ENCODE results near the gene STK10.

The STK10 gene

DNA sequence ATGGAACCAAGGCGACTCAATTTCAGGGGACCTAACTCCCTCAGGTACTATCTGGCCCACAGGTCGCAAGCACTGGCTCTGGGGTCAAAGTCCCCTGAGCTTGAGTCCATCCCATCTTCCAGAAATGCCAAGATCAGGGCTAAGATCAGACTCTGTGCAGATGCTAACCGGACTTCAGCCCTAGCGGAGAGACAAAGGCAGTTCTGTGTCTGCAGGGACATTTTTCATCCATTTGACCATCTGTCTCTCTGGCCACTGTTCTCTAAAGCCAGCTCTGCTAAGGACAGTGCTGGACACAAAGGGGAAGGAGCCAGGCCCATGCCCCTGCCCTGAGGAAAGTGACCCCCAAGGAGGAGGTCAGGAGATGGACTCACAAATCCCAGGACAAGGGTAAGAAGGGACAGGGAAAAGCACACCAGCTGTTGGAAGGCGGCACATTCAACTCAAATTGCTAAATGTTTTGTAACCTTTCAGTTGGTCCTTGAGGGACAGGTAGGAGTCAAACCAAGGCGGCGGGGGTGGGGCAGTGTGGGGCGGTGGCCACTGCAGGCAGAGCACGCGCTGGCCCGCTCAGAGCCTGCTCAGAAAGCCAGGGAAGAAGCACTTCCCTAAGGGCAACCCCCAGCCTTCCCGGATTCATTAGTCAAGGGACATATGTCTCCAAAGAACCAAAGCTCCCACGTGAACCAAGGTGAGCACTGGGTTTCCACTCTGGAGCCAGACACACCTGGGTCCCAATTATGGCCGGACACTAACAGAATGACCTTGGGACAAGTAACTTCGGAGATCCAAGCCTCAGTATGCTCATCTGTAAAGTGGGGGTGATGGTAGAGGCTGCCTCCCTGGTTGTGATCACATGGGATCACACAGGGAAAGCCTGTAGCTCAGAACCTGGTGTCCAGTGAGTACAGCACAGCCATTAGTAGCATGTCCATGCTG, 42.8 kb downstream of the STK10 start:
- TF ChIP-seq EZH2 (IDR thresholded peaks at IDR 0.05; ENCODE audit: borderline replicate concordance, low read depth, low read length, severe bottlenecking): no peak
- TF ChIP-seq, protein P1, sequence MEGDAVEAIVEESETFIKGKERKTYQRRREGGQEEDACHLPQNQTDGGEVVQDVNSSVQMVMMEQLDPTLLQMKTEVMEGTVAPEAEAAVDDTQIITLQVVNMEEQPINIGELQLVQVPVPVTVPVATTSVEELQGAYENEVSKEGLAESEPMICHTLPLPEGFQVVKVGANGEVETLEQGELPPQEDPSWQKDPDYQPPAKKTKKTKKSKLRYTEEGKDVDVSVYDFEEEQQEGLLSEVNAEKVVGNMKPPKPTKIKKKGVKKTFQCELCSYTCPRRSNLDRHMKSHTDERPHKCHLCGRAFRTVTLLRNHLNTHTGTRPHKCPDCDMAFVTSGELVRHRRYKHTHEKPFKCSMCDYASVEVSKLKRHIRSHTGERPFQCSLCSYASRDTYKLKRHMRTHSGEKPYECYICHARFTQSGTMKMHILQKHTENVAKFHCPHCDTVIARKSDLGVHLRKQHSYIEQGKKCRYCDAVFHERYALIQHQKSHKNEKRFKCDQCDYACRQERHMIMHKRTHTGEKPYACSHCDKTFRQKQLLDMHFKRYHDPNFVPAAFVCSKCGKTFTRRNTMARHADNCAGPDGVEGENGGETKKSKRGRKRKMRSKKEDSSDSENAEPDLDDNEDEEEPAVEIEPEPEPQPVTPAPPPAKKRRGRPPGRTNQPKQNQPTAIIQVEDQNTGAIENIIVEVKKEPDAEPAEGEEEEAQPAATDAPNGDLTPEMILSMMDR (IDR thresholded peaks at IDR 0.05; ENCODE audit: borderline replicate concordance, extremely low read depth, low read length, poor library complexity, severe bottlenecking): no peak
- DNase-seq (no peak), ATAC-seq (ENCODE audit: insufficient read depth, low read depth) (no peak)
- Histone ChIP-seq H3K9me3 (ENCODE audit: insufficient read depth, low read length, severe bottlenecking) (no peaks in the 10 kb centered on the region), H3K4me3 (ENCODE audit: low read depth in 1 of 2, low read length in 2 of 2) (no peak overlapping the region), H3K4me2 (ENCODE audit: insufficient read depth, low read length) (no peak overlapping the region), H3K9ac (ENCODE audit: low read depth, low read length) (no peak overlapping the region), H4K20me1 (ENCODE audit: insufficient read depth, low read length) (peaks cover 29% of the 10 kb centered on the region), H3K79me2 (ENCODE audit: insufficient read depth, low read length) (peaks cover 16% of the 10 kb centered on the region), H3K27me3 (ENCODE audit: insufficient read depth, low read length, poor library complexity) (no peaks in the 10 kb centered on the region), H3K36me3 (ENCODE audit: insufficient read depth, low read length) (peaks cover 27% of the 10 kb centered on the region), H3K27ac (ENCODE audit: low read length) (no peak overlapping the region), H3K4me1 (ENCODE audit: insufficient read depth, low read length) (no peaks in the 10 kb centered on the region), H2AFZ (ENCODE audit: low read depth, low read length) (no peak overlapping the region)

DNA sequence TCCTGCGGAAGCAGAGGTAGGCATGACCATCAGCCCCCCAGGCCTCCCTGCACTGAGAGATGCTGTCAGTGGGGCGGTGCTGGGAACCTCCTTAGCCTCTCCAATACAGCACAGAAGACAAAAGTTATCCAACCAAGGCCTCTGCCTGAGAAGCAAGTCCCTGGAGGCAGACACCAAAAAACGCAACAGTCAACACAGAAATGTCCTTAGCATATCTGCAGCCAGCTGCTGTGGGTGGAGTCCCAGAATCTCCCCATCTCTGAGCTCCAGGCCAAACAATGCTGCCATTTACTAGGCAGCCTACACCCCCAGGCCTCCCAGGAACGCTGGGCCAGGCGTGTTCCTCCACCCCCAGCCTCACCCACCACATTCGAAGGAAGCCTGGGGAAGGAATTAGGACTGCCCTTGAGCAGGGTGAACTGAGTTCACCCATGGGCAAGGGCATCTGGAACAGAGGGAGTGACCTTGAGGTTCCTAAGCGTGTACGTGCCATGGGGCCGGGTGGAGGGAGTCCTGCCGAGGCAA, 43.7 kb downstream of the STK10 start:
- H3K27ac ChIP-seq (ENCODE audit: low read length): no peak overlapping the region
- peaks cover 29% of the 10 kb centered on the region for H4K20me1 ChIP-seq (ENCODE audit: insufficient read depth, low read length)
- no peaks in the 10 kb centered on the region for H3K4me1 ChIP-seq (ENCODE audit: insufficient read depth, low read length)
- H3K4me3 ChIP-seq (ENCODE audit: low read depth in 1 of 2, low read length in 2 of 2): no peak overlapping the region
- H3K9me3 ChIP-seq (ENCODE audit: insufficient read depth, low read length, severe bottlenecking): no peaks in the 10 kb centered on the region
- no peak for TF ChIP-seq EZH2 (IDR thresholded peaks at IDR 0.05; ENCODE audit: borderline replicate concordance, low read depth, low read length, severe bottlenecking)
- TF ChIP-seq, protein P1 (IDR thresholded peaks at IDR 0.05; ENCODE audit: borderline replicate concordance, extremely low read depth, low read length, poor library complexity, severe bottlenecking): no peak
- peaks cover 26% of the 10 kb centered on the region for H3K36me3 ChIP-seq (ENCODE audit: insufficient read depth, low read length)
- no peak overlapping the region for H2AFZ ChIP-seq (ENCODE audit: low read depth, low read length)
- H3K79me2 ChIP-seq (ENCODE audit: insufficient read depth, low read length): peaks cover 16% of the 10 kb centered on the region
- ATAC-seq (ENCODE audit: insufficient read depth, low read depth): 0 out of 3 replicates have a peak, but pooled peaks have one; percentile 12
- no peak overlapping the region for H3K4me2 ChIP-seq (ENCODE audit: insufficient read depth, low read length)
- no peak overlapping the region for H3K9ac ChIP-seq (ENCODE audit: low read depth, low read length)
- no peak for DNase-seq
- no peaks in the 10 kb centered on the region for H3K27me3 ChIP-seq (ENCODE audit: insufficient read depth, low read length, poor library complexity)

DNA sequence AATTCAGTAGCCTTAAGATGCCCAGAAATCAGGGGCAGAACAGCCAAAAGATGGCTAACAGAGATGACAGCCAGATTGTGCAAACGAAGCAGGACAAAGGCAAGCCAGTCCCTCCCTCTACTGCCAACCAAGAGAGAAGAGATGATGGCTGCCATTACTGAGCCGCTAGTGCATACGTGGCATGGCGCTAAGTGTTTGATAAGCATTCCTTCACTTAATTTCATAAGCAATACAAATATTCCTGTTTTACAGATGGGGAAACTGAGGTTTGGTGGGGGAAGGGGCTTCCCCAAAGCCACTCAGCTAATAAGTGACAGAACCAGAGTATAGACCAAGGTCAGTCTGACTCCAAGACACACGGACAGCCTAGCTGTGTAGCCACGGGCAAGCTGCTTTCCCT, 44.1 kb downstream of the STK10 start:
- H3K27me3 ChIP-seq (ENCODE audit: insufficient read depth, low read length, poor library complexity): no peaks in the 10 kb centered on the region
- no peak overlapping the region for H2AFZ ChIP-seq (ENCODE audit: low read depth, low read length)
- DNase-seq (no peak), ATAC-seq (ENCODE audit: insufficient read depth, low read depth) (no peak)
- H3K79me2 ChIP-seq (ENCODE audit: insufficient read depth, low read length): peaks cover 16% of the 10 kb centered on the region
- no peak overlapping the region for H3K4me3 ChIP-seq (ENCODE audit: low read depth in 1 of 2, low read length in 2 of 2)
- H3K4me2 ChIP-seq (ENCODE audit: insufficient read depth, low read length): no peak overlapping the region
- H4K20me1 ChIP-seq (ENCODE audit: insufficient read depth, low read length): peaks cover 26% of the 10 kb centered on the region
- peaks cover 21% of the 10 kb centered on the region for H3K36me3 ChIP-seq (ENCODE audit: insufficient read depth, low read length)
- H3K9me3 ChIP-seq (ENCODE audit: insufficient read depth, low read length, severe bottlenecking): no peaks in the 10 kb centered on the region
- H3K27ac ChIP-seq (ENCODE audit: low read length): no peak overlapping the region
- no peak for TF ChIP-seq EZH2 (IDR thresholded peaks at IDR 0.05; ENCODE audit: borderline replicate concordance, low read depth, low read length, severe bottlenecking)
- TF ChIP-seq, protein P1 (IDR thresholded peaks at IDR 0.05; ENCODE audit: borderline replicate concordance, extremely low read depth, low read length, poor library complexity, severe bottlenecking): no peak
- H3K4me1 ChIP-seq (ENCODE audit: insufficient read depth, low read length): no peaks in the 10 kb centered on the region
- no peak overlapping the region for H3K9ac ChIP-seq (ENCODE audit: low read depth, low read length)
